SK-N-SH treated with all-trans-retinoic acid at 6 μM for 48 hours (cell line): ENCODE data around the gene KCNK6.

Experiments
- ATAC-seq: fragments of 200-7000 bp; cut with Tn5 transposase; 3 replicates; pipeline ENCODE4 v1.9.1; 2020; ENCODE audit warnings: mild to moderate bottlenecking, moderate library complexity
- ARNTL ChIP-seq: fragments of 450-650 bp; formaldehyde crosslinking; IDR thresholded peaks from 2 replicates; pipeline ENCODE4 v1.5.0; 2020; ENCODE audit warnings: low read depth, mild to moderate bottlenecking, moderate library complexity, borderline replicate concordance
- BACH2 ChIP-seq: fragments of 250-450 bp; sonication (Bioruptor Pico); IDR thresholded peaks from 2 replicates; pipeline ENCODE4 v1.9.0; 2021; ENCODE audit warnings: mild to moderate bottlenecking, borderline replicate concordance
- CREB5 ChIP-seq: fragments of 250-450 bp; sonication (Bioruptor Pico); IDR thresholded peaks from 2 replicates; pipeline ENCODE4 v1.5.1; 2020; ENCODE audit warnings: low read depth, mild to moderate bottlenecking, moderate library complexity
- CSRNP3 ChIP-seq: fragments of 250-450 bp; sonication (Bioruptor Pico); IDR thresholded peaks from 2 replicates; pipeline ENCODE4 v1.5.1; 2021; ENCODE audit warnings: mild to moderate bottlenecking, moderate library complexity
- ESRRG ChIP-seq: fragments of 250-450 bp; sonication (Bioruptor Pico); IDR thresholded peaks from 2 replicates; pipeline ENCODE4 v1.6.1; 2021; ENCODE audit warnings: mild to moderate bottlenecking
- GLIS3 ChIP-seq: fragments of 250-450 bp; sonication (Bioruptor Pico); IDR thresholded peaks from 2 replicates; pipeline ENCODE4 v1.5.0; 2020; ENCODE audit warnings: mild to moderate bottlenecking, moderate library complexity
- ISL1 ChIP-seq: fragments of 250-450 bp; sonication (Bioruptor Pico); IDR thresholded peaks from 2 replicates; pipeline ENCODE4 v2.1.2; 2022; ENCODE audit warnings: mild to moderate bottlenecking, moderate library complexity
- OSR1 ChIP-seq: fragments of 250-450 bp; sonication (Bioruptor Pico); IDR thresholded peaks from 2 replicates; pipeline ENCODE4 v1.8.0; 2022; ENCODE audit warnings: moderate library complexity, mild to moderate bottlenecking, inconsistent platforms
- PATZ1 ChIP-seq: fragments of 250-450 bp; sonication (Bioruptor Pico); IDR thresholded peaks from 2 replicates; pipeline ENCODE4 v1.8.0; 2020; ENCODE audit warnings: mild to moderate bottlenecking, moderate library complexity, borderline replicate concordance
- POU6F1 ChIP-seq: fragments of 250-450 bp; sonication (Bioruptor Pico); IDR thresholded peaks from 2 replicates; pipeline ENCODE4 v1.8.0; 2021; ENCODE audit warnings: low read depth, mild to moderate bottlenecking, moderate library complexity, borderline replicate concordance
- PPARA ChIP-seq: fragments of 250-450 bp; sonication (Bioruptor Pico); IDR thresholded peaks from 2 replicates; pipeline ENCODE4 v1.5.0; 2020; ENCODE audit warnings: mild to moderate bottlenecking, borderline replicate concordance
- RARB ChIP-seq: fragments of 250-450 bp; sonication (Bioruptor Pico); IDR thresholded peaks from 2 replicates; pipeline ENCODE4 v1.8.0; 2021; ENCODE audit warnings: mild to moderate bottlenecking, moderate library complexity
- SNAI2 ChIP-seq: fragments of 250-450 bp; sonication (Bioruptor Pico); IDR thresholded peaks from 2 replicates; pipeline ENCODE4 v1.5.0; 2020; ENCODE audit warnings: mild to moderate bottlenecking, moderate library complexity
- TCF4 ChIP-seq: fragments of 250-450 bp; sonication (Bioruptor Pico); IDR thresholded peaks from 2 replicates; pipeline ENCODE4 v1.8.0; 2021; ENCODE audit warnings: mild to moderate bottlenecking, moderate library complexity, borderline replicate concordance
- TOX ChIP-seq: fragments of 250-450 bp; sonication (Bioruptor Pico); IDR thresholded peaks from 2 replicates; pipeline ENCODE4 v1.8.0; 2021; ENCODE audit warnings: mild to moderate bottlenecking, moderate library complexity, borderline replicate concordance
- TSHZ2 ChIP-seq: fragments of 250-450 bp; sonication (Bioruptor Pico); IDR thresholded peaks from 2 replicates; pipeline ENCODE4 v1.5.0; 2020; ENCODE audit warnings: mild to moderate bottlenecking, moderate library complexity
- ZC3H10 ChIP-seq: fragments of 250-450 bp; sonication (Bioruptor Pico); IDR thresholded peaks from 2 replicates; pipeline ENCODE4 v1.5.1; 2021; ENCODE audit warnings: mild to moderate bottlenecking, moderate library complexity
- ZFP3 ChIP-seq: fragments of 250-450 bp; sonication (Bioruptor Pico); IDR thresholded peaks from 2 replicates; pipeline ENCODE4 v1.5.0; 2020; ENCODE audit warnings: mild to moderate bottlenecking, moderate library complexity
- ZFP30 ChIP-seq: fragments of 450-650 bp; formaldehyde crosslinking; IDR thresholded peaks from 2 replicates; pipeline ENCODE4 v1.5.0; 2022; ENCODE audit warnings: mild to moderate bottlenecking, moderate library complexity
- ZNF565 ChIP-seq: fragments of 450-650 bp; formaldehyde crosslinking; conservative IDR thresholded peaks from 2 replicates; pipeline ENCODE4 v1.5.0; 2020; ENCODE audit warnings: low read depth, mild to moderate bottlenecking, moderate library complexity
- ZNF70 ChIP-seq: fragments of 450-650 bp; formaldehyde crosslinking; IDR thresholded peaks from 2 replicates; pipeline ENCODE4 v1.5.0; 2020; ENCODE audit warnings: mild to moderate bottlenecking, moderate library complexity
- ZNF8 ChIP-seq: fragments of 450-650 bp; formaldehyde crosslinking; IDR thresholded peaks from 2 replicates; pipeline ENCODE4 v1.5.0; 2020; ENCODE audit warnings: mild to moderate bottlenecking, moderate library complexity

The KCNK6 gene

GRCh38 chr19:38293281-38293680 is 26.4 kb upstream of the KCNK6 start:
- ATAC-seq = no peak
- TF ChIP-seq CREB5 (no peak), TCF4 (no peak), TSHZ2 (no peak), ZC3H10 (CRISPR knock-in tag) (no peak), OSR1 (CRISPR knock-in tag) (no peak)

GRCh38 chr19:38294090-38294489 is 25.6 kb upstream of the KCNK6 start:
- TF ChIP-seq ISL1 (no peak), PATZ1 (CRISPR knock-in tag) (no peak), TOX (CRISPR knock-in tag) (no peak)
- no peak for ATAC-seq

- TF ChIP-seq ZNF8 (no peak), ESRRG (CRISPR knock-in tag) (no peak), ZNF565 (no peak), GLIS3 (CRISPR knock-in tag) (no peak), OSR1 (CRISPR knock-in tag) (no peak), TOX (CRISPR knock-in tag) (no peak)
- ATAC-seq = no peak
Observed at GRCh38 chr19:38298821-38299680, 20.6 kb upstream of the KCNK6 start.

GRCh38 chr19:38303517-38304351 is 15.9 kb upstream of the KCNK6 start, which contains the start of gene C19orf33:
Gene C19orf33 (plus strand): TSS chr19:38304251. CDS start chr19:38304262, 11 bp downstream.
- ATAC-seq = no peak
- TF ChIP-seq GLIS3 (CRISPR knock-in tag) (no peak), POU6F1 (CRISPR knock-in tag) (no peak), BACH2 (CRISPR knock-in tag) (no peak), PATZ1 (CRISPR knock-in tag) (no peak), ARNTL (CRISPR knock-in tag) (no peak), RARB (CRISPR knock-in tag) (no peak), ZNF70 (CRISPR knock-in tag) (no peak), CSRNP3 (CRISPR knock-in tag) (no peak), PPARA (CRISPR knock-in tag) (no peak), TCF4 (no peak), ZNF8 (no peak), ZC3H10 (CRISPR knock-in tag) (no peak), TOX (CRISPR knock-in tag) (no peak), CREB5 (no peak), ISL1 (no peak), ESRRG (CRISPR knock-in tag) (no peak), ZFP30 (CRISPR knock-in tag) (no peak), SNAI2 (CRISPR knock-in tag) (no peak), ZFP3 (CRISPR knock-in tag) (no peak)
